Activated T-cell treated with anti-CD3 and anti-CD28 coated beads, Interleukin-2, amount 50 U/mL, for 1 hour (primary cell): ENCODE results near the gene CXXC5.

Experiments used
- DNase-seq: peaks from one replicate; pipeline ENCODE4 v3.0.0-alpha.2; 2020

CXXC5 gene

GRCh38 chr5:139667001-139667729 is 19.0 kb downstream of the CXXC5 start:
- no peak for DNase-seq

- no peak for DNase-seq
Observed at GRCh38 chr5:139667730-139668063, 19.5 kb downstream of the CXXC5 start.

DNA sequence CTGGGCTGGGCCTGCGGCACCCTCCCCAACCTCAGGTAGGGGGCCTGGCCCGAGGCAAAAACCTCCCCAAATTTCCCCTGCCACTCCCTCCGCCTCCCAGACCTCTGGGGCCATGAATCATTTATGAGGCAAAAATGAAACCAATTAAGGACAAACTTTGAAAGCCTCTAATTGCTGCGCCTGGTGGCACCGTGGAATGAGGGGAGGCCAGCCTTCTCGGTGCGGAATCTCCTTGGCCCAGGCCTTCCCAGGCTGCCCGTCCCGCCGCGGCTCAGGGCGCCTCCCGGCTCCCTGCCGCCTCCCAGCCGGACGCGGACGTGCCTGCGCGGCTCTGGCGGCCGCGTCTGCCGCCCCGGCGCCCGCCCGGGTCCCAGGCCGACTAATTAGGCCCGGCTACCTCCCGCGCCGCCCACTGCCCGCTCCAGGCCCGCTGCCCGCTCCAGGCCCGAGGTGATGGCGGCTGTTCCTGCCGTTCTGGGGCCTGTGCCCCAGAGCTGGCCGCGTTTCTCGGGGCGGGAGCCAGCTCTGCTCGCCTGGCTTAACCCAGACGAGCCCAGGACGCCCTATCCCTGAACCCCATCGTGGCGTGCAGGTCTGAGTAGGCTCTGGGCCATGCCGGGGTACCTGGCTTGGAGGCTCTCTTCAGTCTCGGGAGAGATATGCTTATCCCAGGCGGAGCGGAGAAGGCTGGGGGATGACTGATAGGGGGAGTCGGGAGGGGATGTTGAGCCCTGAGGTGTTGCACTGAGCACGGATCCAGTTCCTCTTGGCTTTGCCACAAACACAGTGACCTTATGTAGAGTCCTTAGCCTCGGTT is 20.1 kb downstream of the CXXC5 start:
- peak; percentile 43 for DNase-seq

GRCh38 chr5:139668924-139669661 is 20.9 kb downstream of the CXXC5 start:
- no peak for DNase-seq

DNA sequence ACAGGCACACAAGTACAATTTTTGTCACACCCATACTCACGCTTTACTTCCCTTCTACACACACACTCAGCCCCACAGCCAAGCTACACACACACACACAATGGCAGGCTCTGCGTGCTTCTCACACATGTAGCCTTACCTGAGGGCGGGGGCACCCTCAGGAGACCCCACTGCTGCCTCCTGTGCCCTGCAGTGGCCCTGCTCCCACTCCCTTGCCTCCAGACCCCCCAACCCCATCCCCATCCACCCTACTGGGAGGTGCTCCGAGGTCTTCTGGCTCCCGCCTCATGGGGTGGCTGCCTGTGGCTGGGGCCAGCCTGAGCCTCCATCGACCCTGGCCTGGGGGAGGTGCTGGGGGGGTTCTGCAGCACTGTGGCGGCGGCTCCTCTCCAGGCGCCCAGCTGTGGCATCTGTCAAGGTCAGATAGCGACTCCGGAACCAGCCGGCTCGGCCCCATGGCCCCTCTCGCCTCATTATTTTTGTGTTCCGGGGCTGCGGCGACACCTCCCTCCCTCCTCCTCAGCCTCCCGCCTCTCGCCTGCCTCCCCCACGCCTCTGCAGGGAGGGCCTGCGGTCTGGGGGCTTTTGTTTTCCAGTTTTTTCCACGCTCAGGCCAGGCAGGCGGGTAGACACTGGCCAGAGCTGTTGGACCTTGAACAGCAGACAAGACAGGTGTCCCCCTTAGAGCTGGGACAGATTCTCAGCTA is 21.7 kb downstream of the CXXC5 start:
- DNase-seq: peak; percentile 40

- no peak for DNase-seq
Observed at GRCh38 chr5:139670369-139671095, 22.4 kb downstream of the CXXC5 start.

DNA sequence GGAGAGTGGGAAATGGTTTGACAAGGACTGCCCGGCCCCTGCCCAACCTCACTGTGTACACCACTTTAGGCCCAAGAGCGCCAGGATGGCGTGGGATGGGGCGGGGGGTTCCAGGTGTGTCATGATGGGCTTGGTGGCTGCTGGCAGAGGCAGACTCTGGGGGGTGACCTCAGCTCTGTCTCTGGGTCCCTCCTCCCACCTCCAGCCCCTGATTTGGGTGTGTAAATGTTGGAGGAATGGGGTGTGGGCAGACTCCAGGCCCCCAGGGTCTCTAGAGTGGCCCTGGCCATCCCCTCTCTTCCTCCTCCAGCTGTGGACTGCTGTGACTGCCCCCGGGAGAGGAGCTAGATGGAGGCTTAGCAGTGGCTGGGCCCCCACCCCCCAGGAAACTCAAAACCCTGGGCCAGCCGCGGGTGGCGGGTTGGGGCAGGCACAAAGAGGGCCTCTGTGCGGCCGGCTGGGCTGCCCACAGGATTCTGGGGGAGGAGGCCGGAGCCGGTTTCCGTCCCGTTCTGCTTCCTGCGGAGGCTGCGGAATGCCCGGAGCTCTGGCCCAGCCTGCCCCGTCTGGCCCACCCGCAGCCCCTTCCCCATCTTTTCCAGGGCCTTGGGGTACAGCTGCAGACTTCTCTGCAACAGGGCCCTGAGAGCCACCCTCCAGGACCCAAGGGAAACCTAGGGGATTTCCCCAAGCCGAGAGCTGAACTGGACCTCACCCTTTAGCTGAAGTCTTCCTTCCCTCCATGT is 23.1 kb downstream of the CXXC5 start:
- no peak for DNase-seq

- DNase-seq: no peak
Observed at GRCh38 chr5:139675213-139675612, 27.1 kb downstream of the CXXC5 start.

GRCh38 chr5:139675825-139676224 is 27.7 kb downstream of the CXXC5 start:
- no peak for DNase-seq

GRCh38 chr5:139676406-139676805 is 28.3 kb downstream of the CXXC5 start:
- DNase-seq: no peak

DNA sequence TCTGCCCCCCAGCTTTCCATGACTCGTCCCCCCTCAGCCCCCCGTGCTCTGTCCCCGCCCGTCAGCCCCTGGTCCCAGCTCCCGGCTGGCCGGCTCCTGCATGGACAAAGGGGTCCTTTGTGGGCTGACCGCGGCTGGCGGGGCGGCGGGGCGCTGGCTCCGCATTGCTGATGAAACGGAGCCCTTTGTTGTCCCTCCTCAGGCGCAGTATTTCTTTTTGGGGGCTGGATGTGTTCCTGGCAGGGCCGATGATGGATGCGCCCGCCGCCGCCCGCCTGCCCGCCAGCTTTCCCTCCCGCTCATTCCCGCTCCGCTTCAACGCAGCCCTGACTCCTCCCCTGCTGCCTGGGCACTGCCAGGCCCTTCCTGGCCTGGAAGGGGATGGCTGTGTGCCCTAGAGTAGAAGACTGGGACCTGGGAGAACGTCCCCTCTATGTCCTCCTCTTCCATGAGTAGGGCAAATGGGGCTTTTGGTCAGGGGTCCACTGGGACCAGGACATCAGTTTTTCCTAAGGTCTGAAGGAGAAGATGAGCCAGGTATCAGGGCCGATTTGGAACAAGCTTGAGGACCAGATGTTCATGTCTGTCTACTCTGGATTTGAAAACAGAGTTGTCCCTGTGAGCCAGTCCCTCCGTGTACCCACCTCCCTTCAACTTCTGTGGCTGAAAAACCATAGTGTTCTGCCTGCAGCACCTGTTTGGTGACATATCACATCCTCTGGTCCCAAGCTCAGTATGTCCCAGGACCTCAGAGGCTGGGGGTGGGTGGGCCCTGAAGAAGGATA is 29.0 kb downstream of the CXXC5 start:
- no peak for DNase-seq

GRCh38 chr5:139677736-139678613 is 29.8 kb downstream of the CXXC5 start:
- DNase-seq: no peak

- no peak for DNase-seq
Observed at GRCh38 chr5:139678751-139679750, 30.9 kb downstream of the CXXC5 start.

- no peak for DNase-seq
Observed at GRCh38 chr5:139680368-139681111, 32.4 kb downstream of the CXXC5 start.

GRCh38 chr5:139681112-139681458 is 32.9 kb downstream of the CXXC5 start:
- DNase-seq: no peak

GRCh38 chr5:139681466-139681865 is 33.3 kb downstream of the CXXC5 start:
- DNase-seq: no peak
